HG03280 (cell line): ENCODE data around the gene TNS1.

Experiments
- ATAC-seq: cut with Tn5 transposase; IDR thresholded peaks from one replicate; pipeline ENCODE4 v1.9.1; 2021; ENCODE audit warnings: mild to moderate bottlenecking, moderate library complexity; ENCODE audit not compliant: unreplicated experiment

TNS1 gene

GRCh38 chr2:217934321-217935131 is 68.3 kb downstream of the TNS1 start:
- ATAC-seq, result no peak

DNA sequence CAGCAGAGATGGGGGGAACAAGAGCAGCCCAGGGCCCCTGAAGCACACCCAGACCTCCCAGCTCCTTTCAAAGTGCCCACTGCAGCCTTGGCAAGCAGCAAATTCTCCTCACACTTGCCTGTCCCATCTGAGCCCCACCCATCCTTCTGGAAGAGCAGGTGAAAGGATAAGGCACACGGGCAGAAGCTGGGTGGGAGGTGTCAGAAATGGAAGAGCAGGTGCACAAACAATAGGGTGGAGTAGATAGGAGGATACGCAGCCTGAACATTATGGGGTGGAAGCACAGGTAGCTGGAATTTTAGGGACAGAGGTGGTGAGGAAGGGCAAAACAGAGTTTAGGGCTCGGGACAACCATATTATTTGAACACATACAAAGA is 69.2 kb downstream of the TNS1 start:
- no peak for ATAC-seq

DNA sequence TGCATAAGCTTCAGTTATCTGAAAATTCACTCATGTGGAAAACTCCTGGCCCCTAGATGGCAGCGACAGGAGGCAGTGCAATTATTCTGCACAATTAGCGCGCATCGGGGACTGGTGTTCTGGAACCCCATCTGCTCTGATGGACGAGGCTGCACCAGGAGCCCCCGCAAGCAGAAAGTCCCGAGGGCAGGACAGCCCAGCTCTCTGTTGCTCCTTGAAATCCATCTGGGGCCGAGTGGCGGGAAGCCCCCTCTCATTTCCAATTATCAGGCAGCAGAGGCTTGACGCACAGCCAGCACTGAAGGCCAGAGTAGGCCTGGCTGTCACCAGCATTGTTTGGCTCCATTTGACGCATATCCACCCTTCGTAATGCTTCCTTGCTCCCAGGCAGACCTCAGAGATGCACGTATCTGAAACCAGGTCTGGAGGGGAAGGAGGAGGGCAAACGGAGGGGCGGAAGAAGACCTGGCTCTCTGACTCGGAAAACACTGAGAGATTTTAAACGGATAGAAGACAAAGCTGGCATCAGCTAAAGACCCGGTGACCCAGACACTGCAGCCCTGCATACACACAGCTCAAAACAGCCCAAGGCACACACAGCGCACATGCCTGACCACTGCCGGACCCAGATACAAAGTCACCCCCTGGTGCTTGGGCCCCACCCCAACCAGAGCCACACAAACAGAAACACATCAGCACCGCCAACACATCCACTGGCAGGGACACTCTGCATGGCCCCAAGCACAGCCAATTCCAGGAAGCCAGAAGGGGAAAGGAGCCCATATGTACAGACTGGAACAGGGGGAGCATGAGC is 69.8 kb downstream of the TNS1 start:
- no peak for ATAC-seq

DNA sequence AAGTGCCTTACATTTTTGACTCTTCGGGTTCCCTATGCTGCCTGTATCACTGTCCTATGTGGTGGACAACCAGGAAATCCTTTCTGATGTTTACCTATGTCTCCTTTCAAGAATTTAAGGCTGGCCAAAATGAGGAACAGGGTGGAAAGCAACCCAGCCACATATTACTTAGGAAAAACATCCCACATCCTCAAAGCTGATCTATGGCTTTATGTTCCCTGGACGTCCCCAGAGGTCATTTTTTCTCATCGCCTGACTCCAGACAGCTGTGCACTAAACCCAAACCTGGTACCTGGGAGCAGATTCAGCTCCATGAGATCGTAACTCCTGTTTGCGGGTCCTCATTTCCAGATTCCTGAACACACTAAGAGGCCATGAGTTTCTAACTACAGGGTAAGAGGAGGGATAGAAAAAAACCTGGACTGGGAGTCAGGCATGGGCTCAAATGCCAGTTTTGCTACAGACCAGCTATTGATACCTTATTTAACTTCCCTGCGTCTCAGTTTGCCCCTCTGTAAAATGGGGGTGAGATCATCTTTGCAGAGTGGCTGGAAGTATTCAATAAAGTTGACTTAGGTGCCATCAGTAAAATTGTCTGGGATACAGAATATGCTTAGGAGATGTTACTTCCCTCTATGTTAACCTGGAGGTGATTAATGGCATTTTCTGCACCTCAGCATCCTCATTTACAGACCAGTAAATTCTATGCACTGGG is 70.8 kb downstream of the TNS1 start:
- ATAC-seq, result no peak

DNA sequence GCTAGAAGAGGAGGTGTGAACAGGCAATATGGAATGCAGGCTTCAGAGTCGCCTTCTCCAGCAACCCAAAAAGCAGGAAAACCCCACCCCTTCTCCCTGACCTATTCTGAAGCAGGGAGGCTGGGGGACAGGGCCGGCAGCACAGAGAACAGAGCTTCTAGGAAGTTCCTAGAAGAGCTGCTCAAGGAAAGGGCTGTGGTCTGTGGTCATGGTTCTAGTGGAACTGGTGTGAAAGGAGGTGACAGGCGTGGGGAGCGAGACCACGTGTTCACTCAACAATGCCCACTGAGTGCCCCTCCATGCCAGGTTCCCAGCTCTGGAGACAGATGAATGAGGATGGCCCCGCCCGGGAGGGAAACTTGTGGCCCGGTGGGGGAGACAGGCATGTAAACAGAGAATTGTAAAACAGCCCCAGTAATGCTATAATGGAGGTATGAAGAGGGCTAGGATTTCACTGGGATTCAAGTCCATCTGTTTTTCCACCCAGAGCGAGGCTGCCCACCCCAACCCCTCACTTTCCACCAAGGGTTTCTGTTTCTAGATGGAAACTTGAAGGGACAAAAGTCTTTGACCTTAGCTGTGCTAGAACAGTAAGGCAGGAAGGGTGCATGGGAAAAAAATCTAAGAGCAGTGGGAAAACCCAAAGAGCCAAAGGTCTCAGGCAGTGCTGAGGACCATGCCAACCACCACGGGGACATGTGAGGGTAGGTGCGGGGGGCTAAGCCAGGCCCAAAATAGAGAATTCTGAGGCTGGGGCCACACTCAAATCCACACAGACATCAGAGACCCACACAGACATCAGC is 71.8 kb downstream of the TNS1 start:
- ATAC-seq, result no peak

- ATAC-seq, result no peak
Measured at GRCh38 chr2:217929757-217930707, 72.8 kb downstream of the TNS1 start.

- no peak for ATAC-seq
Measured at GRCh38 chr2:217929272-217929671, 73.5 kb downstream of the TNS1 start.

DNA sequence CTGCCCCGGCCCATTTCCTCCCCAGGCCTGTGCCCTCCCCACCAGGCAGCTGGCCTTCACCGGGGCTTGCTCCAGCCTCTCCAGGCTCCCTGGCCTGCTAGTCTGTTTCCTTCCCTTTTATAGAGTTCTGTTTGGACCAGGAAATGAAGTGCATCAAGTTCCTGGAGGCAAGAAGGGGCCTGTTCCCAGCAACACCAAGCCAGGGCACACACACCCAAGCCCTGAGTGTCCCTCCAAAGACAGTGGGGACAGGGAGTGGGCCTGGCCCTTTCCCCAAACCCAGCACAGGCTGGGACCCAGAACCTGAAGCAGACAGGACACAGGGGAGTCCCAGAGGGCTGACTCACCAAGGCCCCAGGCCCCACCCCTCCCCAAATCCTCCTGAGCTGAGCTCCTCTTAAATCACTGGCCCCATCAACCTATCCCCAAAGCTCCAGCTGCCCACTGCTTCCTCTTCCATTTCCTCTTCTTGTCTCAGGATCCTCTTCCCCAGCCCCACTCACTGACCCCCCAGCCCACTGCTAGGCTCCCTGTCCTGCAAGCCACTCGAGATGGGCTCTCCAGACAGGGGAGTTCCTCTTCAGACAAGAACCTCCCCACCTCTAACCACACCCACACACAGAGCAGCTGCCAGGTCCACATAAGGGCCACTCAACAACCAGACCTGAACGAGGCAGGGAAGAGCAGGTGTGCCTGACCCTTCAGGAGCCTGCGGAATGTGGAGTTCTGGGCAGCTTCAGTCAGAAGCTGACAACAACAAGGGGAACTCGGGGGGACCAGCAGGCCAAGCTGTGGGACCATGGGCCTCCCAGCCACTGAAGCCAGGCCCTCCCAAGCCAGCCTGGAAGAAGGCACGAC is 74.2 kb downstream of the TNS1 start:
- no peak for ATAC-seq

- ATAC-seq, result no peak
Measured at GRCh38 chr2:217927601-217928323, 75.0 kb downstream of the TNS1 start.

DNA sequence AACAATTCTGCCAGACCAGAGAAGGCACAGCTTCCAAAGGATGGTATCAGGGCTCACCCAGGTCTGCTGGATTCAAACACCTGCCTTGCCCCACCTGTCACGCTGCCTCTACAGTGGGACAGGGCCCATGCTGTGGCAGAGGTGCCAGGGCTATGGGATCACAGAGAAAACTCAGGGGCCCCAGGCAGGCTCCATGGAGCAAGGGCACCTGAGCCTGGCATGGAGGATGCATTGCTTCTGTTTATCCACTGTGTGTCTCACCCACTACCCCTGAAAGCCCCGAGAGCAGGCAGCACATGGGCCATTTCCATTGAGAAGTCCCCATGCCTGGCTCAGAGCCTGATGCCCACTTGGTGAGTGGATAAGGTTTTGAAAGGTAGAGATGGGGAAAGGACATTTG is 76.0 kb downstream of the TNS1 start:
- ATAC-seq, result no peak

GRCh38 chr2:217924346-217924901 is 78.4 kb downstream of the TNS1 start:
- no peak for ATAC-seq

GRCh38 chr2:217923007-217923686 is 79.6 kb downstream of the TNS1 start:
- ATAC-seq, result no peak

DNA sequence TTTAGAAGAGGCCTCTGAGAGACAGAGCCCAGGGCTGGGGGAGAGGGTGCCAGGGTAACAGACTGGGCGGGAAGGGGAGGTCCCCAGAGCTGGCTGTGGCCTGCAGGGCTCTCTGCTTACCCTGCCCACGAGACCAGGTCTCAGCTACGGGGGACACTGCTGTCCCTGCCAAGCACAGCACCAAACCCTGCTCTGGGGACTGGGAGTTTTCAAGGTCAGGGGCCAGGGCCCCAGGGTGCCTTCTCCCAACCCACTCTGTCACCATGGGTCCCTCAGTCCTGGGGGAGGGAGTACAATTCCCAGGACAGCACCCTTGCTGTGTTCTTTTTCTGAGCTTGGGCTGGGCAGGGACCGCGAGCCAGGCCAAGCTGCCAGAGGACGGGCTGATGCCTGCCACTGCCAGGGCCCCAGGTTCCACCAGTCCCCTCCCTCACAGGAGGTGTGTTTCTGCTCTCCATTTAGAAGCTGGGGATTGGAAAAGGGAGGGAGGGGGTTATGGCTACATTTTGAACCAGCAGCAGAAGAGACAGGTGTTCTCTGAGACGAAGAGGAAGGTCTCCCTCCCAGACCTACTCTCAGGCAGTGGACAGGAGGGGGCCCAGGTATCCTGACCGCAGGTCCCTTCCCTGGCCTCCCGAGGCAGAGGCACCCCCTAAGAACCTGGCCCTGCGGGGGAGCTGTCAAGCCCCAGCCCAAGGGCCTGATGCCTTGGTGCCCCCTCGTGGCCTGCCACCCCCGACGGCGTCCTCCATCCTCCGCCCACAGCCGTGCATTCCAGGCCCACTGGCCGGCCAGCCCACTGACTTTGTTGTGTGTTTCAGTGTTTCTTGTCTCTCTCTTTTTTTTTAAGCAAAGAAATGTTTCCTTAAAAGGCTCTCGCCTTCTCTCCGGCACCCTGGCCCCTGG is 80.4 kb downstream of the TNS1 start:
- ATAC-seq, result no peak

GRCh38 chr2:217920879-217921603 is 81.8 kb downstream of the TNS1 start:
- no peak for ATAC-seq

- no peak for ATAC-seq
Measured at GRCh38 chr2:217919781-217920351, 82.9 kb downstream of the TNS1 start.
